HepG2 (cell line): ENCODE measurements around the gene ZNF526. TPM values are rescaled to one million over a fixed set of nuclear protein-coding genes. Genes with fewer than 3 reads are reported as not detected.
A peak's percentile ranks its signal among the peaks of the same experiment; 100 is the strongest.

Experiments
- CBFB ChIP-seq: sonication (generic); formaldehyde crosslinking; IDR thresholded peaks from 2 replicates; pipeline ENCODE4 v1.4.0; 2020; ENCODE audit warnings: missing genetic modification reagents
- FIP1L1 ChIP-seq: fragments of 200-400 bp; formaldehyde crosslinking; IDR thresholded peaks from 2 replicates; pipeline ENCODE4 v1.6.1; 2018; ENCODE audit warnings: low read depth, mild to moderate bottlenecking, low read length, moderate library complexity, borderline replicate concordance; ENCODE audit not compliant: insufficient read depth
- GATA4 ChIP-seq: sonication (generic); IDR thresholded peaks from 2 replicates; pipeline ENCODE4 v1.6.1; 2016; ENCODE audit warnings: antibody characterized with exemption, low read depth, borderline replicate concordance
- GATAD1 ChIP-seq: IDR thresholded peaks from 2 replicates; pipeline ENCODE4 v1.6.1; 2016; ENCODE audit warnings: missing genetic modification reagents, missing compliant biosample characterization
- HHEX ChIP-seq: IDR thresholded peaks from 2 replicates; pipeline ENCODE4 v1.6.1; 2016; ENCODE audit warnings: control low read depth
- HNRNPH1 ChIP-seq: fragments of 200-400 bp; formaldehyde crosslinking; optimal IDR thresholded peaks from 2 replicates; pipeline ENCODE3; 2017; ENCODE audit warnings: mild to moderate bottlenecking, low read depth, low read length
- KAT2B ChIP-seq: fragments of 150-350 bp; IDR thresholded peaks from 2 replicates; pipeline ENCODE4 v1.6.1; 2014; ENCODE audit warnings: low read depth, low read length, borderline replicate concordance
- KLF15 ChIP-seq: sonication (generic); formaldehyde crosslinking; IDR thresholded peaks from 2 replicates; pipeline ENCODE4 v1.8.1; 2023; ENCODE audit warnings: borderline replicate concordance, mild to moderate bottlenecking, inconsistent platforms, missing genetic modification reagents, mixed read lengths
- NBN ChIP-seq: fragments of 450-650 bp; conservative IDR thresholded peaks from 2 replicates; pipeline ENCODE4 v1.6.1; 2017
- NONO ChIP-seq, 2 experiments: fragments of 450-650 bp in 1 of 2; sonication (generic) in 1 of 2; formaldehyde crosslinking in 1 of 2; IDR thresholded peaks in 1 of 2; conservative IDR thresholded peaks in 1 of 2; 2 replicates each; pipeline versions ENCODE4 v1.6.1 to v1.8.0; 2017 to 2022; ENCODE audit warnings: mild to moderate bottlenecking in 1 of 2, missing genetic modification reagents in 1 of 2, moderate library complexity in 1 of 2
- PHF21A ChIP-seq: sonication (generic); formaldehyde crosslinking; IDR thresholded peaks from 2 replicates; pipeline ENCODE4 v1.5.0; 2020; ENCODE audit warnings: mild to moderate bottlenecking, missing genetic modification reagents
- POGZ ChIP-seq: sonication (generic); formaldehyde crosslinking; IDR thresholded peaks from 2 replicates; pipeline ENCODE4 v1.4.0; 2020; ENCODE audit warnings: mild to moderate bottlenecking, missing genetic modification reagents
- RBM39 ChIP-seq: fragments of 200-400 bp; formaldehyde crosslinking; IDR thresholded peaks from one replicate; pipeline ENCODE4 v1.6.1; 2018; ENCODE audit warnings: antibody characterized with exemption, mild to moderate bottlenecking, low read depth, low read length; ENCODE audit not compliant: poor library complexity, severe bottlenecking
- SP140L ChIP-seq: sonication (generic); formaldehyde crosslinking; IDR thresholded peaks from 2 replicates; pipeline ENCODE4 v1.4.0; 2020; ENCODE audit warnings: missing genetic modification reagents, borderline replicate concordance
- TEAD2 ChIP-seq: sonication (generic); formaldehyde crosslinking; IDR thresholded peaks from 2 replicates; pipeline ENCODE4 v1.9.0; 2021; ENCODE audit warnings: missing genetic modification reagents
- ZNF20 ChIP-seq: sonication (generic); formaldehyde crosslinking; IDR thresholded peaks from 2 replicates; pipeline ENCODE4 v1.4.0; 2020; ENCODE audit warnings: mild to moderate bottlenecking, moderate library complexity, missing genetic modification reagents
- ZNF296 ChIP-seq: sonication (generic); formaldehyde crosslinking; conservative IDR thresholded peaks from 2 replicates; pipeline ENCODE4 v1.5.0; 2020; ENCODE audit warnings: mild to moderate bottlenecking, missing genetic modification reagents
- ZNF556 ChIP-seq: sonication (generic); formaldehyde crosslinking; IDR thresholded peaks from 2 replicates; pipeline ENCODE4 v1.4.0; 2020; ENCODE audit warnings: mild to moderate bottlenecking, missing genetic modification reagents, borderline replicate concordance
- ZNF776 ChIP-seq: sonication (generic); formaldehyde crosslinking; IDR thresholded peaks from 2 replicates; pipeline ENCODE4 v1.4.0; 2020; ENCODE audit warnings: mild to moderate bottlenecking, missing genetic modification reagents
- ZNF841 ChIP-seq: sonication (generic); formaldehyde crosslinking; IDR thresholded peaks from 2 replicates; pipeline ENCODE4 v1.8.1; 2023; ENCODE audit warnings: missing genetic modification reagents, borderline replicate concordance
- polyA plus RNA-seq, 8 experiments: library from polyadenylated mRNA; depleted of rRNA in 3 of 8; stranded (reverse) in 7 of 8; unstranded in 1 of 8; fragments of >200 nt; fragmentation: Illumina TruSeq in 4 of 8; extraction: Trizol in 4 of 8; gene quantifications; 2 replicates each; pipeline versions ENCODE4 v1.2.1 to v1.2.3, GENCODE V29; 2011 to 2016; ENCODE audit warnings: low read depth in 4 of 8, missing spikeins in 1 of 8, mixed read lengths in 1 of 8; ENCODE audit not compliant: insufficient read depth in 1 of 8
- total RNA-seq, 5 experiments: library from RNA; depleted of rRNA; stranded (reverse); fragments of >200 nt; fragmentation: Illumina TruSeq; extraction: Trizol; gene quantifications; 2 replicates each; pipeline ENCODE4 v1.2.3, GENCODE V29; 2016; ENCODE audit warnings: low read depth in 1 of 5
- TF ChIP-seq, protein P1 (sequence below): IDR thresholded peaks from 2 replicates; pipeline ENCODE4 v1.6.1; 2012; ENCODE audit warnings: low read depth, low read length, improper control_type of control experiment
- TF ChIP-seq, protein P2 (sequence below): sonication (generic); formaldehyde crosslinking; IDR thresholded peaks from 2 replicates; pipeline ENCODE4 v1.4.0; 2020; ENCODE audit warnings: missing genetic modification reagents
- TF ChIP-seq, protein P3 (sequence below): fragments of 450-650 bp; IDR thresholded peaks from 2 replicates; pipeline ENCODE4 v1.6.1; 2017; ENCODE audit warnings: mild to moderate bottlenecking
- TF ChIP-seq, protein P4 (sequence below): sonication (generic); formaldehyde crosslinking; IDR thresholded peaks from 2 replicates; pipeline ENCODE4 v1.4.0; 2020; ENCODE audit warnings: missing genetic modification reagents

The ZNF526 gene
- total and polyA plus RNA-seq, 2 of the 13 experiments (the other 11 are each of a cell fraction or from before 2014, with no cell fraction given): 3.3 to 8.4 TPM

DNA sequence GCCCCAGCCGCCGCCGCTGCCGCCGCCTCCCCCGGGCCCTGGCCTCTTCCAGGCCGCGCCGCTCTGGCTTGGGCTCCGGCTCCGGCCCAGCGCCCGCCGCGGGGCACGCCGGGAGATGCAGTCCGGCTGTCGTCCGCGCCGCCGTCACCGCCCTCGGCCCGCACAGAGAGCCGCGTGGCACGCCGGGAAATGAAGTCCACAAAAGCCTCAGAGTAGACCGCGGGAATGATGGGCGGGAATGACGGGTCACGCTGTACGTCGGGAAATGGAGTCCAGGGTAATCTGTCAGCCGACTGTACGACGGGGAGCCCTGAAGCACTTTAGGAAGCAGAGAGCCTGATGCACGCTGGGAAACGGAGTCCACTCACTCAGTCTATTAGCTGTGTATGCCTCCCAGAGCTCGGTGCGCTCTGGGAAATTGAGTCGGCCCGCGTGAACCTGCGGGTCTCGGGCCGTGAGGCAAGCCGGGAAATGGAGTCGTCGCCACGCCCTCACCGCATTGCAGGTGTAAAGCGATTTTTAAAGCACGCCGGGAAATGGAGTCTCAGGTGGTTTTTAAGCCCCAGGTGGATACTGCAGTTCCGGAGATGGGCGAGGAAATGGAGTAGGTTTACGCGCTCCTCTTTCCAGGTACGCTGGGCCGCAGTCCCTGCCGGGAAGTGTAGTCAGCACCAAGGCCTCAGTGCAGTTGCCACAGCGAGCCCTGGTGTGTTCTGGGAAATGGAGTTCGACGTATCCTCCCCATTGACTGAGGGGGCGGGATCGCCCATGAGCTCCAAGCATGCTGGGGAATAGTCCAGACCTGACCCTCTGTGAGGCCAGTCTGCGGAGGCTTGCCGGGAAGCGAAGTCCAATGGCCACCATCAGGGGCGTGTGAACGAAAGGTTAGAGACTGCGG is 22.6 kb downstream of the ZNF526 start, which contains the start of gene GSK3A (continued):
- TF ChIP-seq FIP1L1 (0 out of 2 replicates have a peak, but pooled peaks have one; percentile 23), RBM39 (no peak), PHF21A (peak; percentile 62; the same call in 1 of the 2 replicates), SP140L (CRISPR knock-in tag) (no peak), ZNF776 (CRISPR knock-in tag) (peak; percentile 87), GATAD1 (CRISPR knock-in tag) (peak; percentile 78), ZNF841 (no peak), ZNF296 (CRISPR knock-in tag) (no peak), POGZ (CRISPR knock-in tag) (peak; percentile 38), ZNF20 (CRISPR knock-in tag) (no peak), ZNF556 (CRISPR knock-in tag) (no peak), CBFB (peak; percentile 41; the same call in 1 of the 2 replicates), NONO (IDR thresholded peaks at IDR 0.05) (no peak), NONO (CRISPR knock-in tag; conservative IDR thresholded peaks at IDR 0.05) (0 out of 2 replicates have a peak, but pooled peaks have one; percentile 29), HNRNPH1 (no peak), NBN (no peak), KLF15 (CRISPR knock-in tag) (no peak), KAT2B (no peak), HHEX (CRISPR knock-in tag) (no peak), GATA4 (peak; percentile 87; the same call in 1 of the 2 replicates), TEAD2 (CRISPR knock-in tag) (no peak)
- TF ChIP-seq, protein P1, sequence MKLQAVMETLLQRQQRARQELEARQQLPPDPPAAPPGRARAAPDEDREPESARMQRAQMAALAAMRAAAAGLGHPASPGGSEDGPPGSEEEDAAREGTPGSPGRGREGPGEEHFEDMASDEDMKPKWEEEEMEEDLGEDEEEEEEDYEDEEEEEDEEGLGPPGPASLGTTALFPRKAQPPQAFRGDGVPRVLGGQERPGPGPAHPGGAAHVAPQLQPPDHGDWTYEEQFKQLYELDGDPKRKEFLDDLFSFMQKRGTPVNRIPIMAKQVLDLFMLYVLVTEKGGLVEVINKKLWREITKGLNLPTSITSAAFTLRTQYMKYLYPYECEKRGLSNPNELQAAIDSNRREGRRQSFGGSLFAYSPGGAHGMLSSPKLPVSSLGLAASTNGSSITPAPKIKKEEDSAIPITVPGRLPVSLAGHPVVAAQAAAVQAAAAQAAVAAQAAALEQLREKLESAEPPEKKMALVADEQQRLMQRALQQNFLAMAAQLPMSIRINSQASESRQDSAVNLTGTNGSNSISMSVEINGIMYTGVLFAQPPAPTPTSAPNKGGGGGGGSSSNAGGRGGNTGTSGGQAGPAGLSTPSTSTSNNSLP: 0 out of 2 replicates have a peak, but pooled peaks have one; percentile 20
- TF ChIP-seq, protein P2, sequence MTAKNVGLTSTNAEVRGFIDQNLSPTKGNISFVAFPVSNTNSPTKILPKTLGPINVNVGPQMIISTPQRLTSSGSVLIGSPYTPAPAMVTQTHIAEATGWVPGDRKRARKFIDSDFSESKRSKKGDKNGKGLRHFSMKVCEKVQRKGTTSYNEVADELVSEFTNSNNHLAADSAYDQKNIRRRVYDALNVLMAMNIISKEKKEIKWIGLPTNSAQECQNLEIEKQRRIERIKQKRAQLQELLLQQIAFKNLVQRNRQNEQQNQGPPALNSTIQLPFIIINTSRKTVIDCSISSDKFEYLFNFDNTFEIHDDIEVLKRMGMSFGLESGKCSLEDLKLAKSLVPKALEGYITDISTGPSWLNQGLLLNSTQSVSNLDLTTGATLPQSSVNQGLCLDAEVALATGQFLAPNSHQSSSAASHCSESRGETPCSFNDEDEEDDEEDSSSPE (CRISPR knock-in tag): peak; percentile 64
- TF ChIP-seq, protein P3, sequence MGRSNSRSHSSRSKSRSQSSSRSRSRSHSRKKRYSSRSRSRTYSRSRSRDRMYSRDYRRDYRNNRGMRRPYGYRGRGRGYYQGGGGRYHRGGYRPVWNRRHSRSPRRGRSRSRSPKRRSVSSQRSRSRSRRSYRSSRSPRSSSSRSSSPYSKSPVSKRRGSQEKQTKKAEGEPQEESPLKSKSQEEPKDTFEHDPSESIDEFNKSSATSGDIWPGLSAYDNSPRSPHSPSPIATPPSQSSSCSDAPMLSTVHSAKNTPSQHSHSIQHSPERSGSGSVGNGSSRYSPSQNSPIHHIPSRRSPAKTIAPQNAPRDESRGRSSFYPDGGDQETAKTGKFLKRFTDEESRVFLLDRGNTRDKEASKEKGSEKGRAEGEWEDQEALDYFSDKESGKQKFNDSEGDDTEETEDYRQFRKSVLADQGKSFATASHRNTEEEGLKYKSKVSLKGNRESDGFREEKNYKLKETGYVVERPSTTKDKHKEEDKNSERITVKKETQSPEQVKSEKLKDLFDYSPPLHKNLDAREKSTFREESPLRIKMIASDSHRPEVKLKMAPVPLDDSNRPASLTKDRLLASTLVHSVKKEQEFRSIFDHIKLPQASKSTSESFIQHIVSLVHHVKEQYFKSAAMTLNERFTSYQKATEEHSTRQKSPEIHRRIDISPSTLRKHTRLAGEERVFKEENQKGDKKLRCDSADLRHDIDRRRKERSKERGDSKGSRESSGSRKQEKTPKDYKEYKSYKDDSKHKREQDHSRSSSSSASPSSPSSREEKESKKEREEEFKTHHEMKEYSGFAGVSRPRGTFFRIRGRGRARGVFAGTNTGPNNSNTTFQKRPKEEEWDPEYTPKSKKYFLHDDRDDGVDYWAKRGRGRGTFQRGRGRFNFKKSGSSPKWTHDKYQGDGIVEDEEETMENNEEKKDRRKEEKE: no peak
- TF ChIP-seq, protein P4, sequence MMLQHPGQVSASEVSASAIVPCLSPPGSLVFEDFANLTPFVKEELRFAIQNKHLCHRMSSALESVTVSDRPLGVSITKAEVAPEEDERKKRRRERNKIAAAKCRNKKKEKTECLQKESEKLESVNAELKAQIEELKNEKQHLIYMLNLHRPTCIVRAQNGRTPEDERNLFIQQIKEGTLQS (CRISPR knock-in tag): no peak
